ENCODE results near the gene TYR. TPM values are rescaled to one million over a fixed set of nuclear protein-coding genes. Genes with fewer than 3 reads are reported as not detected.
"Not testable (repeated sequence)": the region's sequence is repeated elsewhere in the genome, so short reads cannot be mapped to it uniquely, and the experiment has no call there.

The TYR gene
- total and polyA plus RNA-seq, 4 donors = not detected

DNA sequence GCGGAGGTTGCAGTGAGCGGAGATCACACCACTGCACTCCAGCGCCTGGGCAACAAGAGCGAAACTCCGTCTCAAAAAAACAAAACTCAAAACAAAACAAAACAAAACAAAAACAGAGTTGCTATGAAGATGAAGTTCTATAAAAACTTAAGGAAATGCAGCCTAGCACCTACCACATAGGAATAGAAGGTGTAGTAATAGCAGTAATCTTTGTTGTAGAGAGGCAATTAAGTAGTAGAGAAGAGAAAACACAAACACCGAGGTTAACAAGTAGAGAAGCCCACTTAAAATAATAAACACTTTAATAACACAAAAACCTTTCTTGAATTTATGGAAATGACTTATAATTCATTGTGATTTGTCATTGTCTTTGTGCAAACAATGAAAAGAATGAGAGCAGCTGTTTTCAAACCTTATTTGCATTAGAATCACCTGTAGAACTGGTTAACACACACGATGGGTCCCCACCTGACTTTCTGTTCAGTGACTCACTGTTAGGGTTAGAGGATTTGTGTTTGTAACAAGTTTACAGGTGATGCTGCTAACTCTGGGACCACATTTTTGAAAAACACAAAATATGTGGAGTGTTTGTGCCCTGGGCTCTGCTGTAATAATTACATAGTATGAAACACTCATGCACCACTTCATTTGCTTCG lies 43.1 kb downstream of the TYR start:
- DNase-seq = no peak
- Histone ChIP-seq H3K9ac (ENCODE audit: insufficient read depth in 1 of 2, low read length in 2 of 2) (no peak overlapping the region), H3K27me3 (ENCODE audit: control insufficient read depth in 3 of 3, insufficient read depth in 3 of 3, low read length in 2 of 3) (no peaks in the 10 kb centered on the region), H3K4me3 (no peak overlapping the region), H3K36me3 (ENCODE audit: control insufficient read depth in 4 of 4, insufficient read depth in 4 of 4, low read length in 4 of 4) (no peaks in the 10 kb centered on the region), H3K27ac (ENCODE audit: low read depth in 1 of 2, low read length in 1 of 2) (no peak overlapping the region), H3K4me1 (ENCODE audit: control insufficient read depth in 5 of 5, insufficient read depth in 5 of 5, low read length in 5 of 5) (no peaks in the 10 kb centered on the region), H3K9me3 (ENCODE audit: control insufficient read depth in 4 of 4, insufficient read depth in 3 of 4, low read length in 3 of 4) (no peaks in the 10 kb centered on the region)
- WGBS, 2 donors = 69 to 76% methylated on average over 8 of the region's 8 CpGs
- ATAC-seq (ENCODE audit: insufficient read depth, low FRiP score) = no peak
- TF ChIP-seq, protein P1, sequence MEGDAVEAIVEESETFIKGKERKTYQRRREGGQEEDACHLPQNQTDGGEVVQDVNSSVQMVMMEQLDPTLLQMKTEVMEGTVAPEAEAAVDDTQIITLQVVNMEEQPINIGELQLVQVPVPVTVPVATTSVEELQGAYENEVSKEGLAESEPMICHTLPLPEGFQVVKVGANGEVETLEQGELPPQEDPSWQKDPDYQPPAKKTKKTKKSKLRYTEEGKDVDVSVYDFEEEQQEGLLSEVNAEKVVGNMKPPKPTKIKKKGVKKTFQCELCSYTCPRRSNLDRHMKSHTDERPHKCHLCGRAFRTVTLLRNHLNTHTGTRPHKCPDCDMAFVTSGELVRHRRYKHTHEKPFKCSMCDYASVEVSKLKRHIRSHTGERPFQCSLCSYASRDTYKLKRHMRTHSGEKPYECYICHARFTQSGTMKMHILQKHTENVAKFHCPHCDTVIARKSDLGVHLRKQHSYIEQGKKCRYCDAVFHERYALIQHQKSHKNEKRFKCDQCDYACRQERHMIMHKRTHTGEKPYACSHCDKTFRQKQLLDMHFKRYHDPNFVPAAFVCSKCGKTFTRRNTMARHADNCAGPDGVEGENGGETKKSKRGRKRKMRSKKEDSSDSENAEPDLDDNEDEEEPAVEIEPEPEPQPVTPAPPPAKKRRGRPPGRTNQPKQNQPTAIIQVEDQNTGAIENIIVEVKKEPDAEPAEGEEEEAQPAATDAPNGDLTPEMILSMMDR (IDR thresholded peaks at IDR 0.05; ENCODE audit: control extremely low read depth, extremely low read depth) = no peak

DNA sequence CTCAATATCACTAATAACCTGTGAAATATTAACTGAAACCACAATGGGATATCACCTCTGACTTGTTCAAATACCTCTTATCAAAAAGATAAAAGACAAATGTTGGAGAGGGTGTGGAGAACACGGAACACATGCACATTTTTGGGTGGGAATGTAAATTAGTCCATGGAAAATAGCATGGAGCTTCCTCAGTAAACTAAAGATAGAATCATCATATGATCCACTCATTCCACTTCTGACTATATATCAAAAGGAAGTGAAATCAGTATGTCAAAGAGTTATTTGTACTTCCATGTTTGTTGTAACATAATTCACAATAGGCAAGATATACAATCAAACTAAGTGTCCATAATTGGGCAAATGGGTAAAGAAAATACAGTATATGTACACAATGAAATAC lies 57.4 kb downstream of the TYR start:
- Histone ChIP-seq H3K27me3 (ENCODE audit: control insufficient read depth in 3 of 3, insufficient read depth in 3 of 3, low read length in 2 of 3) (no peaks in the 10 kb centered on the region), H3K4me3 (no peak overlapping the region), H3K27ac (ENCODE audit: low read depth in 1 of 2, low read length in 1 of 2) (no peak overlapping the region), H3K9ac (ENCODE audit: insufficient read depth in 1 of 2, low read length in 2 of 2) (no peak overlapping the region), H3K36me3 (ENCODE audit: control insufficient read depth in 4 of 4, insufficient read depth in 4 of 4, low read length in 4 of 4) (no peaks in the 10 kb centered on the region), H3K4me1 (ENCODE audit: control insufficient read depth in 5 of 5, insufficient read depth in 5 of 5, low read length in 5 of 5) (no peaks in the 10 kb centered on the region), H3K9me3 (ENCODE audit: control insufficient read depth in 4 of 4, insufficient read depth in 3 of 4, low read length in 3 of 4) (no peaks in the 10 kb centered on the region)
- TF ChIP-seq, protein P1 (IDR thresholded peaks at IDR 0.05; ENCODE audit: control extremely low read depth, extremely low read depth) = no peak
- ATAC-seq (ENCODE audit: insufficient read depth, low FRiP score) (no peak), DNase-seq (no peak)
- WGBS, 2 donors = 45 to 59% methylated on average over 1 of the region's 1 CpG

GRCh38 chr11:89235976-89236375 lies 58.3 kb downstream of the TYR start:
- WGBS, 2 donors = 81 to 83% methylated on average over 5 of the region's 5 CpGs
- Histone ChIP-seq H3K9ac (ENCODE audit: insufficient read depth in 1 of 2, low read length in 2 of 2) (no peak overlapping the region), H3K36me3 (ENCODE audit: control insufficient read depth in 4 of 4, insufficient read depth in 4 of 4, low read length in 4 of 4) (no peaks in the 10 kb centered on the region), H3K27me3 (ENCODE audit: control insufficient read depth in 3 of 3, insufficient read depth in 3 of 3, low read length in 2 of 3) (no peaks in the 10 kb centered on the region), H3K4me3 (no peak overlapping the region), H3K27ac (ENCODE audit: low read depth in 1 of 2, low read length in 1 of 2) (no peak overlapping the region), H3K4me1 (ENCODE audit: control insufficient read depth in 5 of 5, insufficient read depth in 5 of 5, low read length in 5 of 5) (no peaks in the 10 kb centered on the region), H3K9me3 (ENCODE audit: control insufficient read depth in 4 of 4, insufficient read depth in 3 of 4, low read length in 3 of 4) (no peaks in the 10 kb centered on the region)
- DNase-seq (no peak), ATAC-seq (ENCODE audit: insufficient read depth, low FRiP score) (no peak)
- TF ChIP-seq, protein P1 (IDR thresholded peaks at IDR 0.05; ENCODE audit: control extremely low read depth, extremely low read depth) = no peak

- ATAC-seq (ENCODE audit: insufficient read depth, low FRiP score); H3K4me3 ChIP-seq; H3K27me3 ChIP-seq (ENCODE audit: control insufficient read depth in 3 of 3, insufficient read depth in 3 of 3, low read length in 2 of 3); H3K27ac ChIP-seq (ENCODE audit: low read depth in 1 of 2, low read length in 1 of 2); H3K9ac ChIP-seq (ENCODE audit: insufficient read depth in 1 of 2, low read length in 2 of 2); DNase-seq; H3K4me1 ChIP-seq (ENCODE audit: control insufficient read depth in 5 of 5, insufficient read depth in 5 of 5, low read length in 5 of 5); H3K36me3 ChIP-seq (ENCODE audit: control insufficient read depth in 4 of 4, insufficient read depth in 4 of 4, low read length in 4 of 4); H3K9me3 ChIP-seq (ENCODE audit: control insufficient read depth in 4 of 4, insufficient read depth in 3 of 4, low read length in 3 of 4): not testable (repeated sequence)
- 73 to 78% methylated on average over 4 of the region's 4 CpGs for WGBS, 2 donors
These were observed 69.3 kb downstream of the TYR start for GRCh38 chr11:89247007-89247406.
